Cardiac muscle cell (in vitro differentiated cells and primary cell): ENCODE results near the gene C1orf87. TPM values are rescaled to one million over a fixed set of nuclear protein-coding genes. Genes with fewer than 3 reads are reported as not detected.
A peak's percentile ranks its signal among the peaks of the same experiment; 100 is the strongest.

ENCODE experiments used
- DNase-seq, 2 donors: peaks; one replicate each; pipeline versions ENCODE4 v3.0.0 to v3.0.0-alpha.2; 2010 to 2017; ENCODE audit warnings: low read depth in 1 of 2, low spot score in 1 of 2
- H3K27ac ChIP-seq: fragments of 200-600 bp; sonication (generic); 2 replicates; pipeline ENCODE4 v1.5.1; 2016
- H3K27me3 ChIP-seq: fragments of 200-600 bp; sonication (generic); 2 replicates; pipeline ENCODE4 v1.6.0; 2016; ENCODE audit warnings: control low read depth
- H3K36me3 ChIP-seq: fragments of 200-600 bp; sonication (generic); 2 replicates; pipeline ENCODE4 v1.5.1; 2016; ENCODE audit warnings: control low read depth
- H3K4me1 ChIP-seq: fragments of 200-600 bp; sonication (generic); 2 replicates; pipeline ENCODE4 v1.8.1; 2017; ENCODE audit warnings: low read depth, mild to moderate bottlenecking, mixed run types
- H3K4me3 ChIP-seq: fragments of 200-600 bp; sonication (generic); 2 replicates; pipeline ENCODE4 v1.5.1; 2016; ENCODE audit warnings: mild to moderate bottlenecking
- H3K9me3 ChIP-seq: fragments of 200-600 bp; sonication (generic); 2 replicates; pipeline ENCODE4 v1.5.1; 2017; ENCODE audit warnings: low read depth, mild to moderate bottlenecking, control low read depth
- CTCF ChIP-seq: IDR thresholded peaks from 2 replicates; pipeline ENCODE4 v1.5.1; 2012; ENCODE audit warnings: low read depth, mild to moderate bottlenecking, low read length
- polyA plus RNA-seq: library from polyadenylated mRNA; unstranded; fragments of >200 nt; fragmentation: Nextera tagmentation; extraction: Ambion mirVana; gene quantifications from 2 replicates; pipeline ENCODE4 v1.2.1, GENCODE V29; 2016
- total RNA-seq: library from RNA; depleted of rRNA; stranded (reverse); fragments of >200 nt; gene quantifications from 2 replicates; pipeline ENCODE4 v1.2.3, GENCODE V29; 2016

Gene C1orf87
- total and polyA plus RNA-seq, 2 experiments from 2014 or later, result not detected

DNA sequence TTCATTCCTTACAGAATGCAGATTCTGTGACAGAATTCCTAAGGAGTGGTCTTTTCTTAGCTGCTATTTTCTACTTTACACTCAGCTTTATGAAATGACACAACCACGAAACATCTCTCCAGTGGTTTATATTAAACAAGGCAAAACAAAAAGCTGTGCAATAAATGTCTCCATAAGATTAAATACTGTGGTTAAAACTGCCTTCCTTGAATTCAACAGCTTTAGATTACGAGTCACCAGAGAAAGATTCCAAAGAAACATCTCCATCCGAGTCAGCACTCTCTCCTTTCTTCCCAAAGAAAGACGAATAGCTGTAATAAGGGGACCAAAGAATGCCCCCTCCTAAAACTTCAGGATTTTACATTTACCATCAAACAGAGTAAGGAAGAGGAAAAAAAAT, 4.6 kb upstream of the C1orf87 start:
- H3K4me3 ChIP-seq, result no peak overlapping the region
- H3K9me3 ChIP-seq, result no peaks in the 10 kb centered on the region
- no peak overlapping the region for H3K27ac ChIP-seq
- H3K27me3 ChIP-seq, result peaks cover 38% of the 10 kb centered on the region
- no peaks in the 10 kb centered on the region for H3K36me3 ChIP-seq
- H3K4me1 ChIP-seq, result no peaks in the 10 kb centered on the region
- DNase-seq, result peak in 1 of 2 donors; percentile 8
- TF ChIP-seq CTCF, result no peak

GRCh38 chr1:60071296-60071695, 2.3 kb downstream of the C1orf87 start:
- no peaks in the 10 kb centered on the region for H3K36me3 ChIP-seq
- no peak overlapping the region for H3K4me3 ChIP-seq
- no peaks in the 10 kb centered on the region for H3K9me3 ChIP-seq
- H3K4me1 ChIP-seq, result no peaks in the 10 kb centered on the region
- H3K27ac ChIP-seq, result no peak overlapping the region
- peaks cover 52% of the 10 kb centered on the region for H3K27me3 ChIP-seq
- no peak for TF ChIP-seq CTCF
- no peak for DNase-seq

DNA sequence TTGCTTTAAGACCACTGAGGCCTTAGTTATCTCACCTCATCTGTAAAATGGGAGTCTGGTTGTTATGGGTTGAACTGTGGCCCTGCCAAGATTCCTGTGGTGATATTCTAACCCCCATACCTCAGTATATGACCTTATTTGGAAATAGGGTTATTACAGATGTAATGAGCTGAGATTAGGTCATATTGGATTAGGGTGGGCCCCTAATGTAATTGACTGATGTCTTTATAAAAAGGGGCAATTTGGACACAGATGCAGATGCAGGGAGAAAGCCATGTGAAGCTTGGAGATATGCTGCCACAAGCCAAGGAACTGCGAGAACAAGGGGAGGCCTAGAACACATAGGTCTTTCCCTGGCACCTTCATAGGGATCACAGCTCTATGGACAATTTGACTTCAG, 3.9 kb downstream of the C1orf87 start:
- Histone ChIP-seq H3K9me3 (no peaks in the 10 kb centered on the region), H3K4me3 (no peak overlapping the region), H3K27ac (no peak overlapping the region), H3K4me1 (no peaks in the 10 kb centered on the region), H3K36me3 (no peaks in the 10 kb centered on the region), H3K27me3 (peaks cover 36% of the 10 kb centered on the region)
- DNase-seq, result no peak
- no peak for TF ChIP-seq CTCF

DNA sequence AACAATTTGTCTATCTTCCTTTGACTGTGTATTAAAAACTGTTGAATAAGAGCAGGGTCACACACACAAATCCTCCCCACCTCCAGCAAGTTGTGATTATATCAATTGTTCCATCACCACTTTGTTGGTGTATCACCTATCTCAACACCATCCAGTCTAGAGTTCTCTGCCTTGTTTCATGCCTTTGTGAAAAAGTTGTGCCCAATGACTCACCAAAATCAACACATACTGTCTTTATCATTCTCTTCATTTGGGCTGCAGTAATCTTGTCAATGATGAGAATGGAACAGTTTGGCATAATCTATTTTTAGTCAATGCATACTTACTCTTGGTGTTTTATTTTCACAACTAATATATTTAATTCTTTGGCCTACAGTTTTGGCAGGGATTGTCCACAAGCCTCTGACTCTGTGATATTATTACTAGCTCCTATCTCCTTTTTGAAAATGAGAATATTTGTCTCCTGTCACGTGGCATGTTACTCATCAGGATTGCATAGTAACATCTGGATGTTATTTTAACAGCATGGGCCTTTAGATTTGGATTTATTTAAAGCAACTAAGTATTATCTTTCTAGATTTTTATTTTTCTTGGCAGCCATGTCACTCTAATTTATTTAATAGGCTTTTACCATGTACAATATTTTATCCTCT, 5.1 kb downstream of the C1orf87 start:
- Histone ChIP-seq H3K36me3 (no peaks in the 10 kb centered on the region), H3K4me3 (no peak overlapping the region), H3K4me1 (no peaks in the 10 kb centered on the region), H3K27me3 (peaks cover 25% of the 10 kb centered on the region), H3K9me3 (no peaks in the 10 kb centered on the region), H3K27ac (no peak overlapping the region)
- TF ChIP-seq CTCF, result no peak
- peak in 1 of 2 donors; percentile 65 for DNase-seq

DNA sequence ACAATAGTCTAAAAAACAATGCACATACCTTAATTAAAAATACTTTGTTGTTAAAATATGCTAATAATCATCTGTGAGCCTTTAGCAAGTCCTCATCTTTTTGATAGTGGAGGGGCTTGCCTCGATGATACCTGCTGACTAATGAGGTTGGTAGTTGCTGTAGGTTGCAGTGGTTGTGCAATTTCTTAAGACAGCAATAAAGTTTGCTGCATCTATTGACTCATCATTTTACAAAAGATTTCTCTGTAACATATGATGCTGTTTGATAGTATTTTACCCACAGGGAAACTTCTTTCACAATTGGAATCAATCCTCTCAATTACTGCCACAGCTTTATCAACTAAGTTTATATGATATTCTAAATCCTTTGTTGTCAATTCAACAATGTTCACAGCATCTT, 7.6 kb downstream of the C1orf87 start:
- H3K27ac ChIP-seq, result no peak overlapping the region
- H3K9me3 ChIP-seq, result no peaks in the 10 kb centered on the region
- H3K36me3 ChIP-seq, result no peaks in the 10 kb centered on the region
- DNase-seq, result peak in 1 of 2 donors; percentile 33
- no peaks in the 10 kb centered on the region for H3K27me3 ChIP-seq
- TF ChIP-seq CTCF, result no peak
- H3K4me1 ChIP-seq, result no peaks in the 10 kb centered on the region
- H3K4me3 ChIP-seq, result no peak overlapping the region

GRCh38 chr1:60065199-60065598, 8.4 kb downstream of the C1orf87 start:
- no peak for TF ChIP-seq CTCF
- H3K36me3 ChIP-seq, result no peaks in the 10 kb centered on the region
- no peak for DNase-seq
- no peak overlapping the region for H3K4me3 ChIP-seq
- no peak overlapping the region for H3K27ac ChIP-seq
- no peaks in the 10 kb centered on the region for H3K9me3 ChIP-seq
- H3K27me3 ChIP-seq, result no peaks in the 10 kb centered on the region
- H3K4me1 ChIP-seq, result no peaks in the 10 kb centered on the region
